Placental epithelial cell (primary cell): ENCODE results near the gene UBE2L5. TPM values are rescaled to one million over a fixed set of nuclear protein-coding genes. Genes with fewer than 3 reads are reported as not detected.

Source experiments
- total RNA-seq: library from RNA; depleted of rRNA; stranded (reverse); fragments of >200 nt; gene quantifications from 2 replicates; pipeline ENCODE4 v1.2.3, GENCODE V29; 2012

Gene UBE2L5
- total RNA-seq: under 0.01 TPM in 1 of 2 replicates, not detected in the other

DNA sequence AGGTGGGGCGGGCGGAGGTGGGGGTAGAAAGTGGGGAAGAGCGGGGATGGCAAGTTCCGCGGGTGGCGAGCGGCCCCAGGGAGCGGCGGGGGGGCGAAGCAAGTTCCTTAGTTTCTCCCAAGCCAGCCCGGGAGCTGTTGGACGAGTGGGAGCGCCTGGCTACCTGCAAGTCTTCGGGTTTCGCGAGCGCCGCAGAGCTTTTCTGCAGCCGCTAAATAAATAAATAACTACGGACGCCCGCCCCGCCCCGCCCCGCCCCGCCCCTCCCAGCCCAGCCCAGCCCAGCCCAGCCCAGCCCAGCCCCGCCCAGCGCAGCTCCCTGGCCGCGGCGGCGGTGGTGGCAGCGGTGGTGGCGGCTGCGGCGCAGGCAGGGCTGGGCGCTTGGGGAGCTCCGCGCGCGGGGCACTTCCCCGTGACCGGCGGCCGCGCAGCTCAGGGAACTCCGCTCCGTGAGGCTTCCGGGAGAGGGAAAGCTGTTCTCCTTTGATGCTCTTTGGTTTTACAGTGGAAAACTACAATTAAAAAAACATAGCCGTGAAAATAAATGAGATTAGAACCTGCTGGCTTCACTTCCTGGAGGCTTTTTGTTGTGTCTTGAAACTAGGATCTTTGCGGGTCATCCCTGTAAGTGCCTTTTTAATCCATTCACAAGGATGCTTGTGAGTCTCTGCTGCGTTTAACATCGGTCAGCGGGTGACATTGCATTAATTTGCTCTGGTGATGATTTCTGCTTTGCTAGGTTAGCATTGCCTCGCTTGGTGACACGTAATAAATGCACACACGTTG lies at the start of gene UBE2L5:
UBE2L5 (plus strand) TSS at position 440 of the 786 bp plus-strand sequence. CDS start 5,498 bp downstream, outside the sequence.

DNA sequence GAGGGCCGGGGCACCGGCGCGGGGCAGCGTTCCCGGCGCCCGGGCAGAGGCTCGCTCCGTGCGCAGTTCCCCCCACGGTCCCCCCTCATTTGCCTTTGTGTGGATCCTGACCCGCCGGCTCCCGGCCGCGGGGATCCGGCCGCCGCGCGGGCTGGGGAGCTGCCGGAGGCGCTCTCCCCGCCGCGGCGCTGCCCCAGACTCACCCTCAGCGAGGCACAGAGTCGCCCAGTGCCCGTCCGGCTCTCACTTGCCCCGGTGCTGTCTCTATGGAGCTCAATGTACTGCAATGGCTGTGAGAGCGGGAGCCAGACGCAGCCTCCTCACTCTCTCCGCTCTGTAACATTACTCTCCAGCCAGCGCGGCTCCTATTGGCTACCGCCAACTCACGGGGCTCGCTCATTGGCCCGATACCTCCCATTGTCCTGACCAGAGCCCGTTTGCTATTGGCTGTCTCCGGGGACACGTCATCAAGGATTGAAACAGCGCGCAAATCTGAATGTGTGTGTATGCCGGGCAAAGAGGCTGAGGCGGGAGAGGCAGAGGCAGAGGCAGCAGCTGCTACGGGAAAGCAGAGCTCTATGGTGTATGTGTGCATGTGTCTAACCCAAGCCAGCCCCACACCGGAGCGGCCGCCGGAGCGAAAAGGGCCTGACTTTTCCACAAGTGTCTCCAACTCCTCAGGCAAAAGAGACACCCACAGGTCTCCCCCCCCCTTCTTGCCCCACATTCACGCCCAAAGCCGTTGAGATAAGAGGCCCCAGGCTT lies 43.5 kb downstream of the UBE2L5 start, which contains the start of gene HMGB1:
HMGB1 (minus strand) TSS at position 344 of the 765 bp plus-strand sequence. CDS start 2,256 bp downstream, outside the sequence.

Other genes starting within 250 kb of the UBE2L5 start
- 12.5 and 13.0 TPM in 2 replicates for gene KATNAL1, start 114.9 kb upstream of the UBE2L5 start, total RNA-seq
- 74.2 and 189 TPM in 2 replicates for gene HMGB1, start 43.4 kb downstream of the UBE2L5 start, total RNA-seq
- gene USPL1, start 195.4 kb downstream of the UBE2L5 start, total RNA-seq: 20.4 and 28.1 TPM in 2 replicates